ENCODE data around the gene PGRMC2.

Gene PGRMC2, protein sequence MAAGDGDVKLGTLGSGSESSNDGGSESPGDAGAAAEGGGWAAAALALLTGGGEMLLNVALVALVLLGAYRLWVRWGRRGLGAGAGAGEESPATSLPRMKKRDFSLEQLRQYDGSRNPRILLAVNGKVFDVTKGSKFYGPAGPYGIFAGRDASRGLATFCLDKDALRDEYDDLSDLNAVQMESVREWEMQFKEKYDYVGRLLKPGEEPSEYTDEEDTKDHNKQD

DNA sequence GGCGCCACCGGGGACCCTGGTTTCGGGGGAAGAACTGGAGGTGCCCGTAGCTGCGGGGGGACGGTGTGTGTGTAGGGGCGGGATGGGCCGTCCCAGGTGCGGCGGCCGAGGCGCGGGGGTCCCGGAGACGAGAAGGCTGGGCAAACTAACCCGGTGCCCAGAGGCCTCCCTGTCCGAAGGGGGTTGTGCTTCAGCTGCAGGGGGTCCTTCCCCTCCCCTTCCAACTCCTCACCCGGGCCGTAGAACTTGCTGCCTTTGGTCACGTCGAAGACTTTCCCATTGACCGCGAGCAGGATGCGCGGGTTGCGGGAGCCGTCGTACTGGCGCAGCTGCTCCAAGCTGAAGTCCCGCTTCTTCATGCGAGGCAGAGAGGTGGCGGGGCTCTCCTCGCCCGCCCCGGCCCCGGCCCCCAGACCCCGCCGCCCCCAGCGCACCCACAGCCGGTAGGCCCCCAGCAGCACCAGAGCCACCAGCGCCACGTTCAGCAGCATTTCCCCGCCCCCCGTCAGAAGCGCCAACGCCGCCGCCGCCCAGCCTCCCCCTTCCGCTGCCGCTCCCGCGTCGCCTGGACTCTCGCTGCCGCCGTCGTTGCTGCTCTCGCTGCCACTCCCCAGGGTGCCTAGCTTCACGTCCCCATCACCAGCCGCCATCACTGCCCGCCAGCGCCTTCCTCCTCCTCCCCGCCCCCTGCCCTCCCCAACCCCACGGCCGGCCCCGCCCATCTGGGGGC, at the start of gene PGRMC2:
Gene PGRMC2, minus strand, starts transcription at position 673 of the 730 bp plus-strand sequence. Its CDS starts 23 bp downstream, at position 650.
- no peak for DNase-seq

DNA sequence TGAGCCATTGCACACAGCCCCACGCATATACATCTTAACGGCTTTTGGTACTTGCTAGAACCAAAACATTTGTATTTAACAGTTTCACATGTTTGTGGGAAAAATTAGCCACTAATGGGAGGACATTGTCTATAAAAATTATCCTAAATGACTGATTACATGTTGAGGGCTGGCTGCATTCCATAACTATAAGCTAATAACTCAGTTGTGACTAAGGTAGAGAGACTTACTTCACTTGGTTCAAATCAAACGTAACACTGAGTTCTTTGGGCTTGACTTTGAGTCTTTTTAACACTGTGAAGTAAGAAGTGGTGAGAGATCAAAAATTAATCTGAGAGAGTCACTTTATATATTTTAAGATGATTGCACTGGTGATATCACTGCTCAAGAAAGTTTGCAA, 47.9 kb upstream of the PGRMC2 start:
- no peak for DNase-seq

DNA sequence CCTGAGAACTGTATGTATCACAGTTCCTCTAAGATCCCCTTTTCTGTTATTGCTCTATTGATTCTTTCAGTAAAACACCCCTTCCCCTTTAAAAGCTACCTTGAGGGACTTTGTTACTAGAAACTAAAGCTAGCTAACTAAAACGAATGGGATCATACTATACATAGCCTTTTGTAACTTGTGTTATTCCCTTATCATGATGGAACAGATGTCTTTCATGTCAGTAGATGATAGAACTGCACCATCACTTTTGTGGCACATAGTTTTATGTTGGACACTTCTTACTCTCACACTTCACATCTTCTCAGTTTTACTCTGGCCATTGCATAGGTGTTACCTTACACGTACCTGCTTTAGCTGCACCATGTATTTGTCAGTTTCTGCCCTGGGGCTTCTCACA, 46.6 kb upstream of the PGRMC2 start:
- no peak for DNase-seq

DNA sequence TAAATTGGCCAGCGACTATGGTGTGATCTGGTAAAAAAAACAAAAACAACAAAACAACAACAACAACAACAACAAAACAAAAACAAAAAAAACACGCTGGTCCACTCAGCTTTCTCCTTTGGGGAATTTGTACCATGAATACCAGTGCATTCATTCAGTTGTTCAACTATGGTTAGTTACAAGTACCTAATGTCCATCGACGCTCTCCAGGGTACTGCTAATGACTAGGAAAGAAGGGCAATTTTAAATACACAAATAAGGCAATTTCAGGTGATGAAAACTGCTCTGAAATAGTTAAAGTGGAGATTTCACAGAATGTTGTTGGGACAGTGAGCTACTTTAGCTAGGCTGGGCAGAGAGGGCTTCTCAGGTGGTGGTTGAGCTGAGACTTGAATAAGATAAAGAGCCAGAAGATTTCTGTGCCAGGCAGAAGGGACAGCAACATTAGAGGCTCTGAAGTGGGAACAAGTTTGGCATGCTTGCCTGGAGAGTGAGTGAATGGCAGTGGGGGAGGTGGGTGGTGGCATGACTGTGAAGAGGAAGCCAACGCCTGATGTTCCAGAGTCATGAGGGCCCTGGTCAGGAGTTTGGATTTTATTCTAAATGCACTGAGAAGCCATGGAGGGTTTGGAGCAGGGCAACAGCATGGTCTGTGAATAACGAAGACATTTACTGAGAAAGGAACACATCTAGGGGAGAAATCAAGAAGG, 45.9 kb upstream of the PGRMC2 start:
- DNase-seq, result no peak

DNA sequence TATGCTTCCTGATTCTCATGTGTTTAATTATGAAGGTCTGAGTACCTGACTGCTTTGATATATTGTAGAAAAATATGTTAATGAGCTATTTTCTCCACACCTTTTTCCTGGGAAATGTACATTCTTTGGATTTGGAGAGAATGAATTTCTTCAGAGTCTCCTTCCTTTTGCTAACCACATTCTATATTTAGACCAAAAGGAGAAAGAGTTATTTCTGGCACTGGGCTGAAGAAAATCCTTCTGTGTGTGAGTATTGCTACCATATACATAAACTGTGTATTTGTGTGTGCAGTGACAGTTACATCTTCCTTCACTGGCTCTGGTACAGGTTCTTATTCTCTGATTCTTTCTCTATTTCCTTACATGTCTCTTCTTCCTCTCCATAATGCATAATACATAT, 44.5 kb upstream of the PGRMC2 start:
- no peak for DNase-seq

DNA sequence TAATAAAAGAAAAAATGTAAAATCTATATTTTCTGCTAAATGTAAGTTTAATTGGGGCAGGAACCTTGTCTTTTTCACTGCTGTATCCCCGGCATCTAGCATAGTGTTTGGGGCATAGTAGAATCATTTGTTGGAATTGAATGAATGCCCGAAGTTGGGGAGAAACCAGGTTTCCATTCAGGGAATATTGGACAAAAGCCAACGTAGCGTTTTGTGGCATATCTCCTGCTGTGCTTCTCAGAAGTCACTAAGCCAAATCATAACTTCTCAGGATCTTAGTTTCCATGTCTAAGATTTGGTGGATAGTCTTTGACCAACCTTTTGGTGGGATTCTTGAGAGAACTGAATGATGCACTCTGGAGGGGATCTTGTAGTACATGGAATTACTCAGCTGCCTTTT, 42.0 kb upstream of the PGRMC2 start:
- no peak for DNase-seq

DNA sequence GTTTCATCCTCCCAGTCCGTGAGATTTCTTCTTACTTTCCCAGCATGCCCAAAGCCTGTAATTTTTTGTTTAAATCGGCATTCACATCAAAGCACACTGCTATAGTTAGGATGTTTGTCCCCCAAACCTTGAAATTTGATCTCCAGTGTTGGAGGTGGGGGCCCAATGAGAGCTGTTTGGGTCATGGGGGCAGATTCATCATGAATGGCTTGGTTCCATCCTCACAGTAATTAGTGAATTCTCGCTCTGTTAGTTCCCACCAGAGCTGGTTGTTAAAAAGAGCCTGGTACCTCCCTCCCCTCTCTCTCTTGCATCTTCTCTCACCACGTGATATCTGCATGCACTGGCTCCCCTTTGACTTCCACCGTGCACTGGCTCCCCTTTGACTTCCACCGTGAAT, 40.5 kb upstream of the PGRMC2 start:
- no peak for DNase-seq

DNA sequence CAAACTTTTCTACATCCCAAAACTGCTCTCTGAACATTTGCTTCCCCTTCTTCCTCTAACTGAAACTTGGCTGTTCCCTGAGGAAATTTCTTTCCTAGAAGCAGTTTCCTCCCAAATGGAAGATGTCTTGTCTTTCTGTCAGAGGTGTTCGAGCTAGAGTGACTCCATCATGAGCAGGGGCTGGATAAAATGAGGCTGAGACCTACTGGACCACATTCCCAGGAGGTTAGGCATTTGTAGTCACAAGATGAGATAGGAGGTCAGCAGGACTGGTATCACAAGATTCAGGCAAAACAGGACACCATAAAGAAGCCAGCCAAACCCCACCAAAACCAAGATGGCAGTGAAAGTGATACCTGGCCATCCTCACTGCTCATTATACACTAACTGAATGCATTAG, 35.8 kb upstream of the PGRMC2 start:
- no peak for DNase-seq

DNA sequence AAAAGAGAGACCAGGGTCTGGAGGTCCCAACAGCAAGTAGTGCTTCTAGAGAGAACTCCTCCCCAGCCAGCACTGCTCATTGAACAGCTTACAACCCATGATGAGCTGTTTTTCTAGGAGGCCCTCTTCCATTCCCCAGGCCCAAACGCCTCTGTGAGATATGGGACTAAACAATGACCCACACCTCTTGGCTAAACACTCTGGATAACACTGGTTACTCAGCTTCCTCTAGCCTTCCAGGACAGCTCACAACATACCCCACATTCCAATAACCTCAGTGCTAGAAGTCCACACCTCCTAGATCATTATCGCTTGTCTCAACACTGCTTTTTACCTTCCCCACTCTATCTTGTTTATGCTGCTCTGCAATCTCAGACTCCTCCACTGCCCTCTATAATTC, 35.4 kb upstream of the PGRMC2 start:
- no peak for DNase-seq

DNA sequence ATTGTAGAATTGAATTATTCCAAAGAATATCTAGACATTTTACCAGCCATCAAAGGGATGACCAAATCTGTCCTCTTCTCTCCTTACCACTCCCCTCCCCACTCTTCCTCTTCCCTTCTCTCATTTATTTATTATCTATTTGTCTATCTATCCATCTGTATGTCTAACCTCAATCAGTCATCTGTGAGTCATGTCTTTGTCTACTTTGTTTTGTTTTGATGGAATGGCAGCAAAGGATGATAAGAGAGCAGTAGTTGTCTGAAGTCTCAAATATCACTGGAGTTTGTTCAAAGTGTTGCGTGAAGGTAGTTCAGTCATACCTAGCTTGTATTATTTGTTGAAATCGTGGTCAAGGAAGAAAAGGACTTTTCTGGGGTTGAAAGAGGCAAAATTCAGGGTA, 34.7 kb upstream of the PGRMC2 start:
- DNase-seq, result no peak

DNA sequence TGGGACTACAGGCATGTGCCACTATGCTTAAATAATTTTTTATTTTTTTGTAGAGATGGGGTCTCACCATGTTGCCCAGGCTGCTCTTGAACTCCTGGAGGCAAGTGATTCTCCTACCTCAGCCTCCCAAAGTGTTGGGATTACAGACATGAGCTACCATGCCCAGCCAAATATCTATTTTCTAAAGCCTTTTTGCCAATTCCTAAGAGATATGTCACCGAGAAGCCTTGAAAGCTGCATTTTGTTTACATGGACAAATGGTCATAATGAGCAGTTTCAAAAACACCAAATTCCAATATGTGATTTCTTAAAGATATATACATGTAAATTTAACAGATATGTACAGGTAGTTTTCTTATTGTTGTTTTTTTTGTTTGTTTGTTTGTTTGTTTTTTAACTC, 33.0 kb upstream of the PGRMC2 start:
- DNase-seq, result no peak

DNA sequence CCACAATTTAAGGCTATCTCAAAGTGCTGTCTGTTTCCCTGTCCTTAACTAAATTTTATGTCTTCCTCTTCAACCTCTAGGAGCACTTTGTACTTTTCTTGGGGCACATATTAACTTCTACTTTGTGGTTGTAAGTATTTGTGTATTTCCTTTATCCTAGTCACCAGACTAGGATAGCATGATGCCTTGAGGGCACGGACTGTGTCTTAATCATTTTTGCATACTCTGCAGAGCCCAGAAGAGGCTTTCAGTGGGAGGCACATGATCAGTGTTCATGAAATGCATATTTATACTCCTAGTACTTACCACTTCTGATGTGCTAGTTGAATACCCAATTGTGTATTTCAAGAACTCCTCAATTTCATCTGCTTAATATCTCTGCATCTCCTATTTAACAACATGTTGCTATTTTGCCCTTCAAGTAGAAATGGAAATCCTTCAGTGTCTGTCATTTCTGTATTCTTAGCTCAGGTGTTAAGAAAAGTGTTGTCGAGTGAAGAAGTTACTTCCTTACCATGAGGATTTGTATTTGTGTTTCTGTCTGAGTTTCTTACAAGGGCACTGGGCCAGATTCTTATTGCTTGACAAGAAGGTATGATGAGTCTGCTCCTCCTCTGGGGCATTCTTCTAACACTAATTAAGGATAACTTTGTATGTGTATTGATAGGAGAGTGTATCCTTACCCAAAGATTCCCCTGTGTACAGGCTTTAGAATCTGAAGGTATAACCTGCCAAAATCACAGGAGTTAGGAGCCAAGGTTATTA, 28.3 kb upstream of the PGRMC2 start:
- DNase-seq, result no peak

DNA sequence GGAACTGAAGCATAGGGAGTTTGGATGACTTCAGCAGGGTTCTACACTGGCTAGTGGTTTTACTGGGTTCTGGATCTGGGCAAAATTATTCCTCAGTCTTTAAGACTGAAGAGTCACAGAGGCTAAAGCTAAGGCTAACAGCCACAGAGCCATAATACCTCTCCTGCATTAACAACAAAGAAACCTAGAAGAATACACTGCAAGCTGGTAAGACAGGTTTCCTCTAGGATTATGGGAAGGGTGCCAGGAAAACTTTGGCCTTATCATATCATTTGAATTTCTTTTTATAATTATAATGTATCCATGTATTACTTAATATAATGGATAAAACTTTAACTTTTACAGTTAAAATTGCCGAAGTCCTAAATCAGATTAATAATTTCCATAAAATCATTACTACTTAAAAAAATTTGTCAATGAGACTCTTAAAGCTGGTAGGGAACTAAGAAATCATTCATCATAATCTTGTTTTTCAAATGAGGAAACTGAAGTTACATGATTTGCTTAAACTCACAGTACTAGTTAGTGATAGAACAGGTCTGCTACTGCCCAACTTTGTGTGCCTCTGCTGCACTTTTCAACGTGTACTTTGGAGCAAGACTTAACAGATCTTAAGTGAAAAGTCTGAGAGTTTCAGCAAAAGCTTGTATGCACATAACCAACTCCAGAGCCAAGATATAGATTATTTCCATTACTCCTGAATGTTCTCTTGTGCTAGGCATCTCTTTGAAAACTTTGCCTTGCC, 24.2 kb upstream of the PGRMC2 start:
- DNase-seq, result no peak

DNA sequence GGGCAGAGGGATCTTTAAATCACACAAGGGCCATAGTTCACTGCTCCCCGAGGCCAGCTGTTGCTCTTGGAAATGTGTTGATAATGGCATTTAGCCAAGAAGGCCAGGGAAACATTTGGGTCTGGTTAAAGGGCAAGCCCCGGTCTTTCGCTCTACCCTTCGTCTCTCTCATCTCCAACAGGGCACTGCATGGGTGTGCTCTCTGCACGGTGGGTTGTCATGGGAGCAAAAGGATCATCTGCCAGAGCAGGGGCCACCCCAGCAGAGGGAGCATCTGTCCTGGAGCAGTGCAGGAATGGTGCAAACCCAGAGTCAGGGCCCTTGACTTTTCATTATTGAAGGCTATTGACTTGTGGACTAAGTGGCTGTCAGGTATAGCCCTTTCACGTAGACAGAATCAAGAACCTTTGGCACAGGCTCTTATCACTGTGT, 22.7 kb upstream of the PGRMC2 start:
- no peak for DNase-seq

DNA sequence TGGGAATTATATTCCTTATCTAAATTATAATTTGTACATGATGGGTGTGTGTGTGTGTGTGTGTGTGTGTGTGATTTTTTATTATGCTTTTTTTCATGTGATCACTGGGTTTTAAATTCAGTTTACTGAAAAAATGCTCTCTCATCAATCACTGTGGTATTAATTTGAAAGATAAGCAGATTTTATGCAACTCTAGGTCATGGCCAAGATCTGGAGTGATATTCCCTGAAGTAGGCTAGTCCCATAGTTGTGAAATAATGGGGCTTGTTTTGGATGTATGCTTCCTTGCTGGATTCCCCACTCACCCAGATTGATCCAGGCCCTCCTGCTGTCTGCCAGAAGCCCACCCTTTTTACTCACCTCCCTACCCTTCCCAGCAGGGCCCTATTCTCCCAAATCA, 22.0 kb upstream of the PGRMC2 start:
- no peak for DNase-seq

DNA sequence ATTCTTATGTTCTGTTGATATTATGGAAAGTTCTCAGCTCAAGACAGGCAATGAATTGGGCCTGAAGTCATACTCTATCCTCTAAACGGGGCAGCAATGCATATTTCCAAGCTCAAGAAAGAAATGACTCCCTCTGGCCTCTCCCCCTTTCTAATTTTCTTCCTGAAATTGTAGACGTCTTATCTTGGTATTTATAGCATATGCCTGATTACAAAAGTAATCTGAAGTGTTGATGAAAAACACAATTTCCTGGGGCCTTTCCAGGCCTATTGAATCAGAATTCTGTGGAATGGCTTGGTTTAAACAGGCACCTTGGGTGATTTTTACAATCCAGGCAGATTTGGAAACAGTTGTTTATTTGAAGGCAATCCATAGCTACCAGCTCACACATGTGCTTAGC, 21.4 kb upstream of the PGRMC2 start:
- DNase-seq, result no peak

DNA sequence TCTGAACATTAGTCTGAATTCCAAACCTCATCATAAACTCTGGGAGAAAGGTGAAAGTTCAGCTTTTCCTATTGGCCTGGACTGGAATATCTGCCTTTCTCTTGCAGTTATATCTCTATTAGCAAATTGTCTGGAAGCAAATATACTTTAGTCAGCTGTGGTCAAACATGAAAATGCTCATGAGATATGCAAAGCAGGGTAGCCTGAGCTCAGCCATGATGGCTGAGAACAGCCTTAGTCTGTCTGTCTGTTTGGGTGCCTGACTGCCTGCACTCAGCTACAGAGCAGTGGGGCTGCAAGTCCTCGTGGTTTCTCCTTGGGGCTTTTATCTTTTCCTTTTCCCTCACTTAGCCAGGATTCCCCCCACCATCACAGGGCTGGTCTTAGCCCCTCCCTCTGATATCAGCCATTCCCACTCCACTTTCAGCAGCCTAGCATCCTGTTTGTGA, 19.5 kb upstream of the PGRMC2 start:
- no peak for DNase-seq

DNA sequence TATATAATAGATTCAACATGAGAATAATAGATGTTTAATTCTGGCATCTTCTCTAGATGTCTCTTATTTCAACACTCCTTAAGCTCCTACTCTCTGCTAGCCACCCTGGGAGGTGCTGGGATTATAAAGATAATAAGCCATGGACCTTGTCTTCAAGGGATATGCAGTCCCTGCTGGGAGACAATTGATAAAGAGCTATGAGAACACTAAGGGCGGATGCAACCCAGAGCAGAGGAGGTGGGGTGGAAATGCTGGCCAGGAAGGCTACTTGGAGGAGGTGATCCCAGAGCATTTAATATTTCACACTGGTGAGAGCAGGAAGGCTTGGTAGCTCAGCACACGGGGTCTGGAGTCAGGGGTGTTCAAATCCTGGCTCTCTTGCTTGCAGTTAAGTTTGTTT, 18.3 kb upstream of the PGRMC2 start:
- DNase-seq, result no peak

DNA sequence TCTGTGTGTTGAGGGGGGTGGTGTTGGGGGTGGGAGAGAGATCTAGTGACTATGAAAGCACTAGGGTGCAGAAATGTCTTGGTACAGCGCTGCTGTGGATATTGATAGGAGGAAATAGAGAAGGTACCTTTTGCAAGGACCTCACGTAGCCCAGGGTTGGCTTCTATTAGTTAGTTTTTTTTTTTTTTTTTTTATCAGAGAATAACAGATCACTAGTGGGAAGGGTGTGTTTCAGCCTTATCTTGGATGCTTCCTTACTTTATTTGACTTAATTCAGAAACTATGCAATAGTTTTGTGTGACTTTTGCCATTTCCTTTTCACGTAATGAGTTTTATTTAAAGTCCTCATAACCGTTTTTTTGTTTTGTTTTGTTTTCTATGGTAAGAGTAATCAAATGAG, 16.4 kb upstream of the PGRMC2 start:
- DNase-seq, result no peak

DNA sequence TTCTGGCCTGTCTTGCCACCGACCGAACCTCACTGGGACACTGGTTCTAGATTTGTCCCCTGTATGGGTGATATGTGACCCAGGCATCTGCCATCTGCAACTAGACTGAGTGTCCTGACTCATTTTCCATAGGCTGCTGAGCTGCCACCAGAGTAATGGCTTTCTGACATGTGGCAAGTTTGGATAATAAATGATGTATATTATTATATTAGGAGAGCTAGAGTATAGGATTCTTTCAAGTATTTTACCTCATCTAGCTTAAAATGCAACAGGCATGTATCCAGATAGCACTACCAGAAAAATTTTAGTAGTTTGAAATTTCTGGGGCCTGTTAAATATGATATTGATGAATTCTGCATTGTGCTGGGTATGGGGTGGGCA, 15.8 kb upstream of the PGRMC2 start:
- DNase-seq, result no peak

DNA sequence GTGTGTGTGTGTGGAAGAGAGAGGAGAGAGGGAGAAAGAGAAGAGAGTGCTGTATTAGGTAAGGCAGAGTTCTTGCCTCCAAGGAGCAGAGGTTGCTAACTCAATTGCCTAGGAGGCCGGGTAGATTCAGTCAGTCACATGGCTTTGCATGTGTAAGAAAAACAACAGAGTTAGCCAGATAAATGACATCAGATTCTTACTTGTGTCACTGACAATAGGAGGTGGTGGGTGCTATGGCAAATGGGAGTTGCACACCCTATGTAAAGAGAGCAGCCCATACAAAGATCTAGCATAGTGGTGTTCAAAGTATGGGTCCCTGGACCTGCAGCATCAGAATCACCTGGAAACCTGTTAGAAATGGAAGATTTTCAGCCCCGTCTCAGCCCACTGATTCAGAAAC, 14.4 kb upstream of the PGRMC2 start:
- DNase-seq, result no peak

DNA sequence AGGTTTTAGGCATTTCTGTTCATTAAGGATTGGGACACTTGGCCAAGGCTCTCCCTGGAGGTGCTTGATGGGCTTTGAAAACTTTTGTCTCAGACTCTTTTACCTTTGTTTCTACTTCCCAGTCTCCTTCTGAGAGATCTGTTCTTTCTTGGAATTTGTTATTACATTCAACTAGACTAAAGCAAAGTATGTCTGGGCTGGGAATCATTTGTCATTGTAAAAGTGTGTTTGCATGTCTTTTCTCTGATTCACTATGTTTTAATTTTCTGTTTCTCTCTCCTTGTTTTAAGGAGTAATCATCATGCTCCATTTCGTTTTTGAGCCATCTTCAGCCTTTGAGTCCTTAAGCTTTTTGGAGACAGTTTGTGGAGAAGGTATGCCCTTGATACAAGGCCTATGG, 12.2 kb upstream of the PGRMC2 start:
- no peak for DNase-seq

DNA sequence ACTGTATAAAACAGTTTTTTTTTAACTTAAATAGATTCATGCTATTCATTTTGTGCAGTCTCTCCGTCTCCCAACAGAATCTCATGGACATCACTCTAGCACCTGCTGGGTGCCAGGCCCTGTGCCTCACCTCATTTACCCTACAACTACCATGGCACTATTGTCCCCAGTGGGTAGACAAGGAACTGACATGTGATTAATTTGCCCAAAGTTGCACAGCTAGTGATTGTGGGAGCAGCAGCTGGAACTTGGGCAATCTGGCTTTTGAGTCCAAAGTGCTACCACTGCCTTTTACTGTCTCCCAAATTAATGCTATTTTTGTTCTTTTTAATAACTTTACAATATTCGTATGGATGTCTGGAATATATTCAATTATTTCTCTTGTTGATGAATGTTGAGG, 11.2 kb upstream of the PGRMC2 start:
- DNase-seq, result no peak
